IPS DF 6.9 (cell line): ENCODE results near the gene GSTK1.

Experiments
- DNase-seq: peaks from one replicate; pipeline ENCODE4 v3.0.0-alpha.2; 2013; ENCODE audit warnings: low read depth, low spot score
- H3K27ac ChIP-seq: one replicate; pipeline ENCODE4 v1.5.1; 2013; ENCODE audit warnings: low read length, control low read depth
- H3K27me3 ChIP-seq: 2 replicates; pipeline ENCODE4 v1.6.1; 2013; ENCODE audit warnings: mild to moderate bottlenecking, low read length; ENCODE audit not compliant: control insufficient read depth, insufficient read depth
- H3K36me3 ChIP-seq: 2 replicates; pipeline ENCODE4 v1.6.1; 2013; ENCODE audit warnings: low read length; ENCODE audit not compliant: control insufficient read depth, insufficient read depth
- H3K4me1 ChIP-seq: 2 replicates; pipeline ENCODE4 v1.6.1; 2013; ENCODE audit warnings: low read length; ENCODE audit not compliant: control insufficient read depth, insufficient read depth
- H3K4me3 ChIP-seq: 2 replicates; pipeline ENCODE4 v1.5.1; 2013; ENCODE audit warnings: mild to moderate bottlenecking, low read length
- H3K9me3 ChIP-seq: 2 replicates; pipeline ENCODE4 v1.6.1; 2013; ENCODE audit warnings: low read length, inconsistent platforms; ENCODE audit not compliant: control insufficient read depth, insufficient read depth
- WGBS: extraction: QIAGEN DNeasy Blood & Tissue Kit; methylation state at CpG from one replicate; pipeline ENCODE4 v1.1.7; 2013; ENCODE audit warnings: mixed read lengths, missing lambda C conversion rate; ENCODE audit not compliant: insufficient read length, insufficient coverage; 5-methylcytosine and 5-hydroxymethylcytosine counted together

The GSTK1 gene

GRCh38 chr7:143315776-143316175 lies 52.5 kb downstream of the GSTK1 start, which contains the start of gene CLCN1:
TSS of gene CLCN1 (plus strand) at chr7:143316111. CDS start at chr7:143316213, 102 bp downstream.
- no CpG with 5 or more reads among the region's 5 CpGs for WGBS
- Histone ChIP-seq H3K36me3 (no peaks in the 10 kb centered on the region), H3K4me3 (no peak within 1 kb of the TSS), H3K9me3 (no peaks in the 10 kb centered on the region), H3K27me3 (no peaks in the 10 kb centered on the region), H3K4me1 (no peaks in the 10 kb centered on the region), H3K27ac (no peak within 1 kb of the TSS)
- no peak for DNase-seq

DNA sequence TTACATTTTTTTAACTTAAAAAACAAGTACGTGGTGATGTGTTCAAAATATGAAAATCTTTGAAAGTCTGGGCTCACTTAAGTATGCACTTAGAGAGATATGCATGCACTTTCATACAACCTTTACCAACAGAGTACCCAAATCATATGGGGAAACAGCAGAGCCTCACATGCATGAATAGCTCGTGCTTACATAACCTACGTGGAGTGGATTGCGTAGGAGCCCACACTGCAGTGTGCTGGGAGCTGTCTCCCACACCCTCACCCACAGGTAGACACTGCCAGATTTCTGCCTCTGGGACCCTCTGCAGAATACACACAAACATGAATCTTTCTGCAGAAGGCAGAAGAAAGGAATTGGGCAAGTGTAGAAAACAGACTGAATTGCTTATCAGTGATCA lies 53.3 kb downstream of the GSTK1 start:
- Histone ChIP-seq H3K4me1 (no peaks in the 10 kb centered on the region), H3K4me3 (no peak overlapping the region), H3K27me3 (no peaks in the 10 kb centered on the region), H3K27ac (no peak overlapping the region), H3K9me3 (no peaks in the 10 kb centered on the region), H3K36me3 (no peaks in the 10 kb centered on the region)
- no peak for DNase-seq
- WGBS = no CpG with 5 or more reads among the region's 4 CpGs

DNA sequence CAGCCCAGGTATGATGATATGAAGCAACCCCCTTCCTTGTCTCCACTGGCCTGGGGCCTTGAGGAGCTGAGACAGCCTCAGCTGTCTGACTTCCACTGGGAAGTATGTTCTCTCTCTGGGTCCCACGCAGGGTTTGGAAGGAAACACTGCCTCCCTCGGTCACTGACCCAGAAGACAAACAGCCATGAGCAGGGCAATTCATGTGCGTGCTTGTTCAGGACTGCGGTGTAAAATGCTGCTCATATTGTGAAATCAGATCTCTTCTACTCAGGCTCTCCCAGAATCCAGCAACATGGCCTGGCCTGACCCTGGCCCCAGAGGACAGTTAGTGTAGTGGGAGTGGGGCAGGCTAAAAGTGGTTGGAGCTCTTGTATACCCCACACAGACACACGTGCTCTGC lies 55.4 kb downstream of the GSTK1 start:
- H3K27ac ChIP-seq = no peak overlapping the region
- no CpG with 5 or more reads among the region's 5 CpGs for WGBS
- H3K27me3 ChIP-seq = no peaks in the 10 kb centered on the region

More for the DNA sequence above, 55.4 kb downstream of the GSTK1 start:
- DNase-seq = no peak
- H3K4me1 ChIP-seq = no peaks in the 10 kb centered on the region
- no peak overlapping the region for H3K4me3 ChIP-seq
- H3K36me3 ChIP-seq = no peaks in the 10 kb centered on the region
- no peaks in the 10 kb centered on the region for H3K9me3 ChIP-seq
